Breast epithelium (tissue), 3 donors: Measurements from ENCODE around the gene TRIM72.

Experiments
- CTCF ChIP-seq, 3 donors: fragments of 450-650 bp; IDR thresholded peaks; one replicate each; pipeline ENCODE4 v1.5.1; 2016 to 2017; ENCODE audit warnings: antibody characterized with exemption in 3 of 3, mild to moderate bottlenecking in 3 of 3, moderate library complexity in 3 of 3
- POLR2A ChIP-seq: fragments of 450-650 bp; IDR thresholded peaks from one replicate; pipeline ENCODE4 v1.6.1; 2016; ENCODE audit warnings: antibody characterized with exemption, mild to moderate bottlenecking, moderate library complexity
- POLR2AphosphoS5 ChIP-seq, 3 donors: sonication (generic); formaldehyde crosslinking; IDR thresholded peaks; one replicate each; pipeline ENCODE4 v1.6.1; 2017; ENCODE audit warnings: antibody characterized with exemption in 3 of 3

- TF ChIP-seq POLR2A (no peak), CTCF (IDR thresholded peaks at IDR 0.05) (no peak), POLR2AphosphoS5 (IDR thresholded peaks at IDR 0.05) (no peak)
These were observed 55.0 kb downstream of the TRIM72 start for GRCh38 chr16:31268891-31269290.
